Fibroblast of skin of right biceps (primary cell): ENCODE data around the gene SH3GL1.

Source experiments
- DNase-seq: peaks from one replicate; pipeline ENCODE4 v3.0.0-alpha.2; 2013

SH3GL1 gene

DNA sequence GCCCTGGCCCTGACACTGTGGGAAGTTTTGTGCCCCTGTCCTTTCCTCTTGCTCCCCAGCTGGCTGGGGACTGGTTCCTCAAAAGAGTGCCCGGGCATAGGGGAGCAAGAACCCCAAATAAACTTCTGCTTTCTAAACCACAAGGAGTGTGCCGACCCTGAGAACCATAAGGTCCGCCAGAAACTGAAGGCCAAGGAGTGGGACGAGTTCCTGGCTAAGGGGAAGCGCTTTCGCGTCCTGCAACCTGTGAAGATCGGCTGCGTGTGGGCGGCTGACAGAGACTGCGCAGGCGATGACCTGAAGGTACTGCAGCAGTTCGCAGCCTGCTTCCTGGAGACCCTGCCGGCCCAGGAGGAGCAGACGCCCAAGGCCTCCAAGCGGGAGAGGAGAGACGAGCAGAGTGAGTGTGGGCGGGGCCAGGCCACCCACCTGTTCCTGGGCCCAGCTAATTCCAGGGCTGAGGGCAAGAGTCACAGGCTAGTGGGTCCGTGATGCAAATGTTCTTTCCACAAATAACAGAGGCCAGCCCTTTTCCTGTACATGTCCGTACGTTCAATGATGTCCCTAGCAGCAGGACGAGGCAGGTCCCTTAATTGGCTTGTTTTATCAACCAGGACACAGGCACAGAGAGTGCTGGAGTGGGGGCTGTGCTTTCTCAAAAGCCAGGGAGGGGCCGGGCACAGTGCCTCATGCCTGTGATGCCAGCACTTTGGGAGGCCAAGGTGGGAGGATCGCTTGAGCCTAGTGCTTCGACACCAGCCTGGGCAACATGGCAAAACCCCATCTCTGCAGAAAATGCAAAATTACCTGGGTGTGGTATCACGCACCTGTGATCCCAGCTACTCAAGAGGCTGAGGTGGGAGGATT is 31.7 kb upstream of the SH3GL1 start:
- DNase-seq, result no peak

- no peak for DNase-seq
Measured at GRCh38 chr19:4431296-4431695, 30.9 kb upstream of the SH3GL1 start.

DNA sequence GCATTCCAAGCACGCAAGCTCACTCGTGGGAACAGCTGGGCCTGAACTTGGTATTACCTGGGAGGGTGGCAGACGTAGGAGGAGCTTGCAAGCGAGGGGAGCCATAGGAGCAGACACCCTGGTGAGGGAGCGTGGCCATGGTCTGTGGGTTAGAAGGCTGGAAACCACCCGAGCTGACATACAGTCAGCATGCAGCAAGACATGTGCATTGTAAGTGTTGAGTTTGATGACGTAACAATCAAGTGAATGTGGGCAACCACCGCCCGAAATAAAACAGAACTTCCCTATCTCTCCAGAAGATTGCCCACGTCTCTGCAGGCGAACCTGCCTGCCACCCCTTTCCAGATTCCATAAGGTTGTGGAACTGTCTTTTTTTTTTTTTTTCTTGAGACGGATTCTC is 30.4 kb upstream of the SH3GL1 start:
- DNase-seq, result no peak

DNA sequence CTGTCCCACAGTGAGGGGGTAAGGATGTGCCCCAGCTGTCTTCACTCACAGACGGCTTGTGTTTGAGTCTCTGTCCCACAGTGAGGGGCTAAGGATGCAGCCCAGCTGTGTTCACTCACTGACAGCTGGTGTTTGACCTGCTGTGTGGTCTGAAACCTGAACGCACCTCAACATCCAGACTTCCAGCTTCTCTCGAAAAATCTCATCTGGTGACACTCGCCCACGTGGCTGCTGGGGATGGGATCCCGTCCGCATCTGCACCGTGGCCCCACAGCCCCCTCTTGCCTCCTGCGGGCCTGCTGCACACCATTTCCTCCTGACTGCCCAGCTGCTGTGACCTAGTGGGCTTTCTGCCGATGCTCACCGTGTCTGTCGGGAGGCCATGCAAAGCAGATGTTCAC is 29.4 kb upstream of the SH3GL1 start:
- DNase-seq, result no peak

DNA sequence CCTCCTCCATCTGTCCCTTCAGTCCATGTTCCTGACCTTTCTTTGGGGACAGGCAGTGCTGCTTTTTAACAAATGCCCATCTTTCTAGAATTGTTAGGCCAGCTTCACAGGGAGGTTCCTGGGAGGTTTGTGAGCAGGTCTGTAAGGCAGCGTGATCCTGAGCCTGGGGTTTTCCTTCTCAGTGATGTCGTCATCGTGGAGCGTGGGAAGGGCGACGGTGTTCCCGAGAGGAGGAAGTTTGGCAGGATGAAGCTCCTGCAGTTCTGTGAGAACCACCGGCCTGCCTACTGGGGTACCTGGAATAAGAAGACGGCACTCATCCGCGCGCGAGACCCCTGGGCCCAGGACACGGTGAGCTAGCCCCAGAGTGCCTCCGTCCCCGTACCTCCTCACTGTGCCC is 28.9 kb upstream of the SH3GL1 start:
- no peak for DNase-seq

DNA sequence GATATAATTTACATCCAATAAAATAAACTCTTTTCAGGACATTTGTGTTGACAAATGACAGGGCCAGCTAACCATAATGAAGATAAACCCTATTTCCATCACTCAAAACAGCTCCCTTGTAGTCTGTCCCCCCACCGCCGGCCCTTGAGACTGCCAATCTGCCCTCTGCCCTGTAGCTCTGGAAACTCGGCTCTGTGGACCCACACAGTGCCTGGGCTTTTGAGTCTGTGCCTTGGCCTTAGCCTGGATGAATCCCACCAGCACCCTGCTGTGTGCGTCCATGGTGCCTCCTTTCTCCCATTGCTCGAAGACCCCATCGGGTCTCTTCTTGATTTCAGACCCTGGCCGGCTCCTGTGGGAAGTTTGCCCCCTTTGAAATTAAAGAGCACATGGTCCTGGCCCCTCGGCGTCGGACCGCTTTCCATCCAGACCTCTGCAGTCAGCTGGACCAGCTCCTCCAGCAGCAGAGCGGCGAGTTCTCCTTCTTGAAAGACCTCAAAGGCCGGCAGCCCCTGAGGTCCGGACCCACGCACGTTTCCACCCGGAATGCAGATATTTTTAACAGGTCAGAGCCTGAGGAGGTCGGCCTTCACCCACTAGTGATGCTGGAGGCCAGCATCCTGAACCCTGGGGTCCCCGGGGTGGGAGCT is 28.1 kb upstream of the SH3GL1 start:
- DNase-seq, result no peak

- peak; percentile 94 for DNase-seq
Measured at GRCh38 chr19:4425537-4425936, 25.2 kb upstream of the SH3GL1 start.

GRCh38 chr19:4423416-4424126 is 23.2 kb upstream of the SH3GL1 start:
- DNase-seq, result no peak

DNA sequence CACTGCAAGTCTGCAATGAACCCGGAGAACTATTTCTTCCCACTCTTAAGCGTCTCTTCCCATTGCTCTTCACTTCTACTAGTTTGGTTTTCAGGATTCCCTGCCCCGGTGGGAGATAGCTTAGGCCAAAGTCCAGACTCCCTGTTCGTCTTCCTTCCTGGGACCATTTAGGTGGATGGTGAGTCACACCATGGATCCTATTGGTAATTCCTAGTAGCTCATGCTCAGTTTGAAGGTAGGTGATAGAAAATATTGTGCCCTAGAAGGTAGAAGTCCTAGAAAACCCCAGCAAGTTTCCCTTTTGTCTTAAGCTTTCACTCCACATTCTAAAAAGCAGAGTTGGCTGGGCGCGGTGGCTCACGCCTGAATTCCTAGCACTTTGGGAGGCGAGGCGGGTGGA is 15.9 kb upstream of the SH3GL1 start:
- DNase-seq, result no peak

- DNase-seq, result no peak
Measured at GRCh38 chr19:4415352-4415751, 15.0 kb upstream of the SH3GL1 start.

- no peak for DNase-seq
Measured at GRCh38 chr19:4414800-4415321, 14.5 kb upstream of the SH3GL1 start.

GRCh38 chr19:4414144-4414799 is 13.9 kb upstream of the SH3GL1 start:
- no peak for DNase-seq

- no peak for DNase-seq
Measured at GRCh38 chr19:4413588-4413987, 13.2 kb upstream of the SH3GL1 start.

- no peak for DNase-seq
Measured at GRCh38 chr19:4409123-4409933, 9.0 kb upstream of the SH3GL1 start.

DNA sequence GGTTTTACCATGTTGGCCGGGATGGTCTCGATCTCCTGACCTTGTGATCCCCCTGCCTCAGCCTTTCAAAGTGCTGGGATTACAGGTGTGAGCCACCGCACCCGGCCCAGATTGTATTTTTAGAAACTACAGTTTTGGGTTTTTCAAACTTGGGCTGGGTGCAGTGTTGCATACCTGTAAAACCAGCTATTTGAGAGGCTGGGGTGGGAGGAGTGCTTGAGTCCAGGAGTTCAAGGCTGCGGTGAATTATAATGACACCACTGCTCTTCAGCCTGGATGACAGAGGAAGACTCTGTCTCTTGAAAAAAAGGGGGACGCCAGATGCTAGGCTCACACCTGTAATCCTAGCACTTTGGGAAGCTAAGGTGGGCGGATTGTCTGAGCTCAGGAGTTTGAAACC is 6.3 kb upstream of the SH3GL1 start:
- DNase-seq, result no peak

DNA sequence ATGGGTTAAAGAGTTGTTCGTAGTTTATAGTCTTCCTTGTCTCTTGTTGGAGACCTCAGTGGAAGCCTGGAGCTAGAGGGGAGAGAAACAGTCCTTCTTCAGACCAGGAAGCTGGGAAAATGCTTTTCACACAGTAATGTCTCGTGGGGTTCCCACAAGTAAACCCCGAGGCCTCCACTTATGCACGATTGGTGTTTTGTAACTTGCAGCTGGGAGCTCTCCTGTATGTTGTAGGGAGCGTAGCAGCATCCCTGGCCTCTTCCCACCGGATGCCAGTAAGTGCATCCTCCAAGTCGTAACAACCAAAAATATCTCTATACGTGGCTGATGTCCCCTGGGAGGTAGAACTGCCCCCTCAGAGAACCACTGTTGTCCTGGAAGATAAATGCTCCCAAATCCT is 5.6 kb upstream of the SH3GL1 start:
- DNase-seq, result no peak

- no peak for DNase-seq
Measured at GRCh38 chr19:4403005-4403761, 2.8 kb upstream of the SH3GL1 start.

DNA sequence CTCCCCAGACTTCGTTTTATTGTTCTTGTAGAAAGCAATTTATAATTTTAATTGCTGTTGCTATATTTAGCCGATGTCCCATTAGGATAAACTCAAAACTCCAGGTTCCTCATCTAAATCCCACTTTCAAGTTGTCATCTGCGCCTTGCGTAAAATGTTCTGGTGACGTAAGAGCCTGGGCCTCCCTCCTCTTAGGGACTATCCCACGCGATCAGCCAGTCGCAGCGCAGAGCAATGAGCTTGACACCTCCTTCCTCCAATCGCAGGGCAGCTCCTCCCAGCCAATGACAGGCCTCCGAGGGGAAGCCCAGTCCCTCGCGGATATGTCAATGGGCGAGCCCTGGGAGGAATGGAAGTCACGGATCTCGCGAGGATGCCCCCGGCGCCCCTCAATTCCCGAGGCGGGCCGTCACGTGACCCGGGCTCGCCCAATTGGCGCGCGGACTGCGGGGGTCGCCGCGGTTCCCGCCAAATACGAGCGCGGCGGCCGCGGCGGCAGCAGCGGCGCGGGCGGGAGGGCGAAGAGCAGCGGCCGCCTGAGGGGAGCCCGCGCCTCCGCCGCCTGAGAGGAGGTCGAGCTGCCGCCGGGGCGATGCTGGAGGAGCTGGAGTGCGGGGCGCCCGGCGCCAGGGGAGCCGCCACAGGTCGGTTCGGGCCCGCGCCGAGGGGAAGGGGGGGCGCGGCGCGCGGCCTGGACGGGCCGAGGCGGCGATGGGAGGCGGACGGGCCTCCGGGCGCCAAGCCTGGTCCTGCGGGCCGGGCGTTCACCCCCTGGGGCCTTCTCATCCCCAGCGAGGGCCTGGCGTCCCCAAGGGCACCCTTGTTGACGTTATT is 2.0 kb upstream of the SH3GL1 start, which contains the start of gene CHAF1A:
Gene CHAF1A, plus strand, starts transcription at position 470 of the 834 bp plus-strand sequence. Its CDS starts 123 bp downstream, at position 593.
- peak; percentile 100 for DNase-seq

- no peak for DNase-seq
Measured at GRCh38 chr19:4401769-4402170, 1.4 kb upstream of the SH3GL1 start.

DNA sequence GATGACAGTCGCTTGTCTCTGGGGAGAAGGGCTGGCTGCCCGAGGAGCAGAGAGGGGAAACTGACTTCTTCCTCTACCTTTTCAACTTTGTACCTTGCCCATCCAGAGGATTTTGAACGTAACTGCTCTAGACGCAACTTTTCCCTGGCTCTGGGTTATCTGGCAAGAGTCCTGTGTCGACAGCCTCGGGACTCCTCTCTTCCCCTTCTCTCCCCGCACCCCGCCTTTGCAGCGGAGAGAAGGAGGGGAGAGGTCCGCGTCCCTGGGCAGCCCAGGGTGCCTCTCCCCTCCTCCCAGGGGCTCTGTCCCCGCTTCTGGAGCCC is 574 bp downstream of the SH3GL1 start:
- DNase-seq, result no peak
